ENCODE results near the gene ANKRD10.

ANKRD10 gene

GRCh38 chr13:110907301-110907700 is 7.6 kb downstream of the ANKRD10 start:
- Histone ChIP-seq H3K36me3 (ENCODE audit: control insufficient read depth in 2 of 2, insufficient read depth in 1 of 2, low read length in 2 of 2) (peaks cover 5 to 68% of the 10 kb centered on the region in 2 experiments; a peak in 2 of 3 replicates), H3K9me3 (ENCODE audit: control insufficient read depth, insufficient read depth, low read depth, low read length) (no peaks in the 10 kb centered on the region), H3K4me3 (ENCODE audit: low read depth, low read length) (no peak overlapping the region), H3K4me1 (ENCODE audit: control insufficient read depth, insufficient read depth, low read length) (peaks cover 16% of the 10 kb centered on the region), H3K27ac (ENCODE audit: extremely low read depth, low read depth, low read length) (no peak overlapping the region)
- CTCF ChIA-PET = no interaction called here
- POLR2A ChIA-PET = interaction anchor here (0.8 kb wide), 1 partner anchor 192 kb away, joined by 3 read pairs; no protein-coding TSS in a partner anchor
- no peak for TF ChIP-seq FEZF1 (tag by site-specific recombination; IDR thresholded peaks at IDR 0.05)
- TF ChIP-seq, protein P1, sequence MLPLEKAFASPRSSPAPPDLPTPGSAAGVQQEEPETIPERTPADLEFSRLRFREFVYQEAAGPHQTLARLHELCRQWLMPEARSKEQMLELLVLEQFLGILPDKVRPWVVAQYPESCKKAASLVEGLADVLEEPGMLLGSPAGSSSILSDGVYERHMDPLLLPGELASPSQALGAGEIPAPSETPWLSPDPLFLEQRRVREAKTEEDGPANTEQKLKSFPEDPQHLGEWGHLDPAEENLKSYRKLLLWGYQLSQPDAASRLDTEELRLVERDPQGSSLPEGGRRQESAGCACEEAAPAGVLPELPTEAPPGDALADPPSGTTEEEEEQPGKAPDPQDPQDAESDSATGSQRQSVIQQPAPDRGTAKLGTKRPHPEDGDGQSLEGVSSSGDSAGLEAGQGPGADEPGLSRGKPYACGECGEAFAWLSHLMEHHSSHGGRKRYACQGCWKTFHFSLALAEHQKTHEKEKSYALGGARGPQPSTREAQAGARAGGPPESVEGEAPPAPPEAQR (tag by site-specific recombination; IDR thresholded peaks at IDR 0.05) = no peak
- TF ChIP-seq ZNF843 (tag by site-specific recombination; IDR thresholded peaks at IDR 0.05) = no peak

- Histone ChIP-seq H3K36me3 (ENCODE audit: control insufficient read depth in 2 of 2, insufficient read depth in 1 of 2, low read length in 2 of 2) (peaks cover 5 to 64% of the 10 kb centered on the region in 2 experiments), H3K27ac (ENCODE audit: extremely low read depth, low read depth, low read length) (no peak overlapping the region), H3K4me3 (ENCODE audit: low read depth, low read length) (no peak overlapping the region), H3K9me3 (ENCODE audit: control insufficient read depth, insufficient read depth, low read depth, low read length) (no peaks in the 10 kb centered on the region), H3K4me1 (ENCODE audit: control insufficient read depth, insufficient read depth, low read length) (peaks cover 6% of the 10 kb centered on the region; the same call in 1 of the 2 replicates)
- POLR2A ChIA-PET = no interaction called here
- TF ChIP-seq ZSCAN16 (tag by site-specific recombination; IDR thresholded peaks at IDR 0.05) = no peak
- no peak for TF ChIP-seq ZNF518A (tag by site-specific recombination; conservative IDR thresholded peaks at IDR 0.05; ENCODE audit: low read depth)
- TF ChIP-seq ZNF404 (tag by site-specific recombination; IDR thresholded peaks at IDR 0.05) = no peak
- TF ChIP-seq, protein P2, sequence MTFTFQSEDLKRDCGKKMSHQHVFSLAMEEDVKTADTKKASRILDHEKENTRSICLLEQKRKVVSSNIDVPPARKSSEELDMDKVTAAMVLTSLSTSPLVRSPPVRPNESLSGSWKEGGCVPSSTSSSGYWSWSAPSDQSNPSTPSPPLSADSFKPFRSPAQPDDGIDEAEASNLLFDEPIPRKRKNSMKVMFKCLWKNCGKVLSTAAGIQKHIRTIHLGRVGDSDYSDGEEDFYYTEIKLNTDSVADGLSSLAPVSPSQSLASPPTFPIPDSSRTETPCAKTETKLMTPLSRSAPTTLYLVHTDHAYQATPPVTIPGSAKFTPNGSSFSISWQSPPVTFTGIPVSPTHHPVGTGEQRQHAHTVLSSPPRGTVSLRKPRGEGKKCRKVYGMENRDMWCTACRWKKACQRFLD (tag by site-specific recombination; IDR thresholded peaks at IDR 0.05) = no peak
- TF ChIP-seq, protein P3, sequence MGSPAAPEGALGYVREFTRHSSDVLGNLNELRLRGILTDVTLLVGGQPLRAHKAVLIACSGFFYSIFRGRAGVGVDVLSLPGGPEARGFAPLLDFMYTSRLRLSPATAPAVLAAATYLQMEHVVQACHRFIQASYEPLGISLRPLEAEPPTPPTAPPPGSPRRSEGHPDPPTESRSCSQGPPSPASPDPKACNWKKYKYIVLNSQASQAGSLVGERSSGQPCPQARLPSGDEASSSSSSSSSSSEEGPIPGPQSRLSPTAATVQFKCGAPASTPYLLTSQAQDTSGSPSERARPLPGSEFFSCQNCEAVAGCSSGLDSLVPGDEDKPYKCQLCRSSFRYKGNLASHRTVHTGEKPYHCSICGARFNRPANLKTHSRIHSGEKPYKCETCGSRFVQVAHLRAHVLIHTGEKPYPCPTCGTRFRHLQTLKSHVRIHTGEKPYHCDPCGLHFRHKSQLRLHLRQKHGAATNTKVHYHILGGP (tag by site-specific recombination; IDR thresholded peaks at IDR 0.05) = no peak
- no peak for TF ChIP-seq ZNF514 (tag by site-specific recombination; IDR thresholded peaks at IDR 0.05)
- no peak for TF ChIP-seq ZNF184 (tag by site-specific recombination; IDR thresholded peaks at IDR 0.05)
- no peak for TF ChIP-seq TSHZ1 (tag by site-specific recombination; IDR thresholded peaks at IDR 0.05; ENCODE audit: borderline replicate concordance)
- TF ChIP-seq ZNF394 (tag by site-specific recombination; IDR thresholded peaks at IDR 0.05; ENCODE audit: borderline replicate concordance) = no peak
- no peak for TF ChIP-seq ZBTB49 (tag by site-specific recombination; IDR thresholded peaks at IDR 0.05; ENCODE audit: low read depth)
- no peak for TF ChIP-seq ZNF138 (tag by site-specific recombination; IDR thresholded peaks at IDR 0.05; ENCODE audit: borderline replicate concordance)
- CTCF ChIA-PET = interaction anchor here (0.6 to 1.3 kb wide), 2 partner anchors 11 to 57 kb away, joined by 3 read pairs; no protein-coding TSS in a partner anchor
Measured at GRCh38 chr13:110904748-110905147, 10.1 kb downstream of the ANKRD10 start.

Measured in HEK293 (cell line).